A549 (cell line): Measurements from ENCODE around the gene NFKBIZ. TPM values are rescaled to one million over a fixed set of nuclear protein-coding genes. Genes with fewer than 3 reads are reported as not detected.

Experiments
- ATAC-seq, 2 experiments: fragments of 200-7000 bp in 1 of 2; fragments of >200 bp in 1 of 2; cut with Nextera tagmentation in 1 of 2; cut with Tn5 transposase in 1 of 2; 3 replicates each; pipeline versions ENCODE4 v1.8.0 to v1.9.1; 2018 to 2020; ENCODE audit warnings: mild to moderate bottlenecking in 1 of 2, moderate library complexity in 1 of 2
- CTCF ChIA-PET: fragments of 300-600 bp; sonication (Branson Sonifier 250); formaldehyde crosslinking; extraction: SDS; loops from one replicate; lab custom pipeline; 2021; ENCODE audit warnings: antibody characterized with exemption, inconsistent platforms; lab: Yijun Ruan, JAX
- POLR2A ChIA-PET: fragments of 350-600 bp; formaldehyde crosslinking; extraction: SDS; loops from one replicate; lab custom pipeline; 2021; ENCODE audit warnings: antibody characterized with exemption, inconsistent platforms; lab: Yijun Ruan, JAX
- DNase-seq, 2 experiments: peaks; one replicate each; pipeline versions ENCODE4 v3.0.0 to v3.0.0-alpha.2; 2011 to 2016; ENCODE audit warnings: low read depth in 1 of 2, low spot score in 1 of 2
- FAIRE-seq: peaks from 2 replicates; lab custom pipeline; 2011; peaks lifted over from hg19 to GRCh38; lab: Jason Lieb, UNC
- H3K27ac ChIP-seq, 2 experiments: fragments of >200 bp; sonication (Bioruptor Twin); formaldehyde crosslinking; 3 replicates each; pipeline ENCODE4 v1.5.1; 2016 to 2017
- H3K4me1 ChIP-seq: fragments of >200 bp; sonication (Bioruptor Twin); formaldehyde crosslinking; 3 replicates; pipeline ENCODE4 v1.6.1; 2016
- H3K4me2 ChIP-seq: fragments of >200 bp; sonication (Bioruptor Twin); formaldehyde crosslinking; 3 replicates; pipeline ENCODE4 v1.6.1; 2016
- H3K4me3 ChIP-seq: fragments of >200 bp; sonication (Bioruptor Twin); formaldehyde crosslinking; 3 replicates; pipeline ENCODE4 v1.5.1; 2016
- H3K9me3 ChIP-seq: fragments of >200 bp; sonication (Bioruptor Twin); formaldehyde crosslinking; 3 replicates; pipeline ENCODE4 v1.6.1; 2016
- CBX8 ChIP-seq: fragments of 200-600 bp; sonication (generic); IDR thresholded peaks from 2 replicates; pipeline ENCODE4 v1.6.1; 2016
- CHD4 ChIP-seq: fragments of 200-600 bp; sonication (generic); IDR thresholded peaks from 2 replicates; pipeline ENCODE4 v1.6.1; 2016; ENCODE audit warnings: antibody characterized with exemption, mild to moderate bottlenecking, borderline replicate concordance
- CTCF ChIP-seq: fragments of >200 bp; sonication (Bioruptor Twin); formaldehyde crosslinking; IDR thresholded peaks from 3 replicates; pipeline ENCODE4 v1.5.1; 2016
- E2F6 ChIP-seq: IDR thresholded peaks from 2 replicates; pipeline ENCODE4 v1.6.1; 2012; ENCODE audit warnings: low read depth, borderline replicate concordance
- EHMT2 ChIP-seq: fragments of 200-600 bp; sonication (generic); IDR thresholded peaks from 2 replicates; pipeline ENCODE4 v1.6.1; 2016; ENCODE audit warnings: antibody characterized with exemption, low read depth, mild to moderate bottlenecking, moderate library complexity
- ELK1 ChIP-seq: fragments of 150-350 bp; IDR thresholded peaks from 2 replicates; pipeline ENCODE4 v1.6.1; 2014; ENCODE audit warnings: low read depth, mild to moderate bottlenecking, low read length
- FOSL2 ChIP-seq, 2 experiments: fragments of 450-650 bp in 1 of 2; fragments of >200 bp in 1 of 2; sonication (Bioruptor Twin) in 1 of 2; formaldehyde crosslinking; IDR thresholded peaks; 2 replicates each; pipeline versions ENCODE4 v1.5.0 to v1.6.1; 2016 to 2020; ENCODE audit warnings: mild to moderate bottlenecking in 1 of 2, moderate library complexity in 1 of 2
- HES2 ChIP-seq: fragments of >200 bp; sonication (Bioruptor Twin); formaldehyde crosslinking; IDR thresholded peaks from 2 replicates; pipeline ENCODE4 v1.6.1; 2016
- HMGXB4 ChIP-seq: fragments of 250-450 bp; sonication (Bioruptor Pico); IDR thresholded peaks from 2 replicates; pipeline ENCODE4 v1.5.0; 2021; ENCODE audit warnings: mild to moderate bottlenecking, moderate library complexity, borderline replicate concordance
- HOXB13 ChIP-seq: fragments of 250-450 bp; sonication (Bioruptor Pico); IDR thresholded peaks from 2 replicates; pipeline ENCODE4 v1.5.0; 2020; ENCODE audit warnings: low read depth, mild to moderate bottlenecking, moderate library complexity
- HOXB5 ChIP-seq: fragments of 250-450 bp; sonication (Bioruptor Pico); IDR thresholded peaks from 2 replicates; pipeline ENCODE4 v1.5.0; 2020; ENCODE audit warnings: mild to moderate bottlenecking, moderate library complexity
- MAX ChIP-seq: IDR thresholded peaks from 2 replicates; pipeline ENCODE4 v1.6.1; 2012
- MAZ ChIP-seq: fragments of 150-350 bp; IDR thresholded peaks from 2 replicates; pipeline ENCODE4 v1.6.1; 2014; ENCODE audit warnings: antibody characterized with exemption, low read depth, low read length, borderline replicate concordance
- MYC ChIP-seq: IDR thresholded peaks from 2 replicates; pipeline ENCODE4 v1.6.1; 2012; ENCODE audit warnings: mild to moderate bottlenecking, inconsistent platforms, low read length, improper control_type of control experiment, borderline replicate concordance
- NR3C1 ChIP-seq: fragments of >200 bp; sonication (Bioruptor Twin); formaldehyde crosslinking; IDR thresholded peaks from 3 replicates; pipeline ENCODE4 v1.6.1; 2017
- PHF8 ChIP-seq: fragments of 200-600 bp; sonication (generic); IDR thresholded peaks from 2 replicates; pipeline ENCODE4 v1.6.1; 2016; ENCODE audit warnings: low read depth, mild to moderate bottlenecking, antibody characterized with exemption, moderate library complexity, borderline replicate concordance
- POLR2AphosphoS2 ChIP-seq: conservative IDR thresholded peaks from 2 replicates; pipeline ENCODE4 v1.6.1; 2012; ENCODE audit warnings: low read length, improper control_type of control experiment, inconsistent platforms
- RCOR1 ChIP-seq: fragments of 150-350 bp; IDR thresholded peaks from 2 replicates; pipeline ENCODE4 v1.6.1; 2014; ENCODE audit warnings: antibody characterized with exemption, low read length, low read depth
- RNF2 ChIP-seq: fragments of 200-600 bp; sonication (generic); IDR thresholded peaks from 2 replicates; pipeline ENCODE4 v1.6.1; 2016; ENCODE audit warnings: low read depth, mild to moderate bottlenecking, antibody characterized with exemption, moderate library complexity, borderline replicate concordance
- ZC3H11A ChIP-seq: fragments of 450-650 bp; IDR thresholded peaks from 2 replicates; pipeline ENCODE4 v1.6.1; 2014; ENCODE audit warnings: antibody characterized with exemption, mild to moderate bottlenecking
- WGBS: methylation state at CpG from one replicate; pipeline ENCODE4 v1.1.6; 2017; ENCODE audit errors: missing lambda C conversion rate; 5-methylcytosine and 5-hydroxymethylcytosine counted together
- polyA plus RNA-seq, 4 experiments: library from polyadenylated mRNA; depleted of rRNA in 3 of 4; stranded (reverse); fragments of >200 nt; fragmentation: RNase III in 1 of 4; extraction: RNeasy Plus Mini Kit Qiagen cat#74134 plus additional on column Dnase treatment in 1 of 4; gene quantifications; 2 replicates in 3 of 4; 3 replicates in 1 of 4; pipeline ENCODE4 v1.2.3, GENCODE V29; 2011 to 2017

Gene NFKBIZ
- polyA plus RNA-seq, 2 of the 4 experiments (the other 2 are of a cell fraction) = 19.8 to 36.1 TPM

- ATAC-seq = no peak
- no peaks in the 10 kb centered on the region for H3K9me3 ChIP-seq
- CTCF ChIA-PET = interaction anchor here (0.8 to 8.9 kb wide), 11 partner anchors 12 to 732 kb away, joined by 3 to 186 read pairs (median 4); partner anchors contain the start of gene NFKBIZ
- H3K4me3 ChIP-seq = no peak overlapping the region
- WGBS = 69% methylated on average over 3 of the region's 3 CpGs
- POLR2A ChIA-PET = interaction anchor here (0.7 to 1.0 kb wide), 2 partner anchors 34 to 411 kb away, joined by 3 read pairs; partner anchors contain the start of gene NFKBIZ
- TF ChIP-seq CTCF (no peak), HOXB13 (CRISPR knock-in tag) (no peak), EHMT2 (no peak), RNF2 (no peak)
- TF ChIP-seq, all 56 proteins: peak for 0
- FAIRE-seq = no peak
- H3K27ac ChIP-seq = peak overlapping the region; percentile 24 to 50; a peak in 5 of 6 replicates
- DNase-seq = no peak
- H3K4me2 ChIP-seq = no peak overlapping the region
- peaks cover 22% of the 10 kb centered on the region for H3K4me1 ChIP-seq
These were observed 34.5 kb upstream of the NFKBIZ start for GRCh38 chr3:101814835-101815234.

- DNase-seq = no peak
- CTCF ChIA-PET = interaction anchor here (0.6 to 3.4 kb wide), 5 partner anchors 13 to 411 kb away, joined by 3 to 29 read pairs (median 3); no protein-coding TSS in a partner anchor
- Histone ChIP-seq H3K4me3 (no peak overlapping the region), H3K4me1 (peaks cover 21% of the 10 kb centered on the region), H3K27ac (no peak overlapping the region; a peak in 1 of 6 replicates), H3K4me2 (no peak overlapping the region), H3K9me3 (no peaks in the 10 kb centered on the region)
- no peak for ATAC-seq
- TF ChIP-seq POLR2AphosphoS2 (no peak), MAX (no peak), RNF2 (no peak), MAZ (no peak), ZC3H11A (no peak), CBX8 (no peak), CHD4 (no peak), HES2 (no peak), PHF8 (no peak), E2F6 (no peak), NR3C1 (no peak), HMGXB4 (no peak), MYC (no peak), HOXB5 (CRISPR knock-in tag) (no peak), FOSL2 (IDR thresholded peaks at IDR 0.05) (no peak), FOSL2 (CRISPR knock-in tag; IDR thresholded peaks at IDR 0.05) (no peak), RCOR1 (no peak), ELK1 (no peak)
- FAIRE-seq = no peak
- POLR2A ChIA-PET = interaction anchor here (0.7 kb wide), 1 partner anchor 33 kb away, joined by 3 read pairs; no protein-coding TSS in a partner anchor
- WGBS = 94% methylated on average over 4 of the region's 4 CpGs
These were observed 32.8 kb upstream of the NFKBIZ start for GRCh38 chr3:101816215-101817149.
